ENCODE data around the gene DEFB124.

DNA sequence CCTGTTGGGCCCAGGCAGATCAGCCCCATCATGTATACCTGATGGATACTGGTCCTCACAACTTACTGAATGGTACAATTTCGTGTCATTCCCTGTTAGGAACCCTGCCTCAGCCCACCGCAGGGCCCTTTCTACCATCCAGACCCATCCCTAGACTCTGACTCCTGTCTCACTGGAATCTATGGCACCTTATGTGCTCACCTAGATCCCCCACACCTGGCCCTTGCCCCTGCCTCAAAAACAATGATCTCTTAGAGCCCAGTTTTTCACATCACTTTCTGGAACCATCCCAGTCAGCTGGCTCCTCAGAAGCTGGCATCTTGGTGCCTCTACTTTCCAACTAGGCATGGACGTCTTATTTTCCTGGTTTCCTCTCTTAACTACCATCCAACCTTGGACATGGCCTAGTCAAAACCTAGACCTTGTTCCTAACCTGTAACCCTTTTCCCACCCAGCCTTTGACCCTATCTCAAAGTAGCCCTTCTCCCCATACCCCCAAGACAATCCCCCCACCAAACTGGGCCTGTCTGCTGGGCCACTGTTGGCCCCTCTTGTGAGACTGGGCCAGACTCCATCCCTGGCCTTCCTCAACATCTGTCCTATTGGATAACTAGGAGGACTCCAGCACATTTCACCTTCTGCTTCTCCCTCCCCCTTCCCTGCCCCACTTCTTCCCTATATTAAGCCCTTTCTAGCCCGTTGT lies 40.3 kb upstream of the DEFB124 start:
- no peak for TF ChIP-seq EZH2phosphoT487 (conservative IDR thresholded peaks at IDR 0.05; ENCODE audit: low read length)
- TF ChIP-seq, protein P1, sequence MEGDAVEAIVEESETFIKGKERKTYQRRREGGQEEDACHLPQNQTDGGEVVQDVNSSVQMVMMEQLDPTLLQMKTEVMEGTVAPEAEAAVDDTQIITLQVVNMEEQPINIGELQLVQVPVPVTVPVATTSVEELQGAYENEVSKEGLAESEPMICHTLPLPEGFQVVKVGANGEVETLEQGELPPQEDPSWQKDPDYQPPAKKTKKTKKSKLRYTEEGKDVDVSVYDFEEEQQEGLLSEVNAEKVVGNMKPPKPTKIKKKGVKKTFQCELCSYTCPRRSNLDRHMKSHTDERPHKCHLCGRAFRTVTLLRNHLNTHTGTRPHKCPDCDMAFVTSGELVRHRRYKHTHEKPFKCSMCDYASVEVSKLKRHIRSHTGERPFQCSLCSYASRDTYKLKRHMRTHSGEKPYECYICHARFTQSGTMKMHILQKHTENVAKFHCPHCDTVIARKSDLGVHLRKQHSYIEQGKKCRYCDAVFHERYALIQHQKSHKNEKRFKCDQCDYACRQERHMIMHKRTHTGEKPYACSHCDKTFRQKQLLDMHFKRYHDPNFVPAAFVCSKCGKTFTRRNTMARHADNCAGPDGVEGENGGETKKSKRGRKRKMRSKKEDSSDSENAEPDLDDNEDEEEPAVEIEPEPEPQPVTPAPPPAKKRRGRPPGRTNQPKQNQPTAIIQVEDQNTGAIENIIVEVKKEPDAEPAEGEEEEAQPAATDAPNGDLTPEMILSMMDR (IDR thresholded peaks at IDR 0.05; ENCODE audit: insufficient read depth, low read length, poor library complexity, severe bottlenecking): no peak
